GM13976 (cell line): ENCODE data around the gene UBR4.

Experiments used
- DNase-seq: peaks from one replicate; pipeline ENCODE4 v3.0.0; 2012; ENCODE audit warnings: low spot score
- in situ Hi-C: fragments of 300-500 bp; cut with MboI; formaldehyde crosslinking; loops from one replicate; pipeline ENCODE4 v1.12.0; 2022; ENCODE audit warnings: low sequenced_read_pairs, mixed read lengths, inconsistent platforms; ENCODE audit not compliant: unreplicated experiment
- TF ChIP-seq, protein P1 (sequence below): IDR thresholded peaks from 2 replicates; pipeline ENCODE4 v1.5.1; 2012; ENCODE audit warnings: borderline replicate concordance, mild to moderate bottlenecking; ENCODE audit not compliant: insufficient read depth; ENCODE audit errors: extremely low read depth, missing control alignments, control extremely low read depth

UBR4 gene

GRCh38 chr1:19113697-19114092 is 96.4 kb downstream of the UBR4 start:
- in situ Hi-C loops = no loop called here
- DNase-seq = peak; percentile 45
- TF ChIP-seq, protein P1, sequence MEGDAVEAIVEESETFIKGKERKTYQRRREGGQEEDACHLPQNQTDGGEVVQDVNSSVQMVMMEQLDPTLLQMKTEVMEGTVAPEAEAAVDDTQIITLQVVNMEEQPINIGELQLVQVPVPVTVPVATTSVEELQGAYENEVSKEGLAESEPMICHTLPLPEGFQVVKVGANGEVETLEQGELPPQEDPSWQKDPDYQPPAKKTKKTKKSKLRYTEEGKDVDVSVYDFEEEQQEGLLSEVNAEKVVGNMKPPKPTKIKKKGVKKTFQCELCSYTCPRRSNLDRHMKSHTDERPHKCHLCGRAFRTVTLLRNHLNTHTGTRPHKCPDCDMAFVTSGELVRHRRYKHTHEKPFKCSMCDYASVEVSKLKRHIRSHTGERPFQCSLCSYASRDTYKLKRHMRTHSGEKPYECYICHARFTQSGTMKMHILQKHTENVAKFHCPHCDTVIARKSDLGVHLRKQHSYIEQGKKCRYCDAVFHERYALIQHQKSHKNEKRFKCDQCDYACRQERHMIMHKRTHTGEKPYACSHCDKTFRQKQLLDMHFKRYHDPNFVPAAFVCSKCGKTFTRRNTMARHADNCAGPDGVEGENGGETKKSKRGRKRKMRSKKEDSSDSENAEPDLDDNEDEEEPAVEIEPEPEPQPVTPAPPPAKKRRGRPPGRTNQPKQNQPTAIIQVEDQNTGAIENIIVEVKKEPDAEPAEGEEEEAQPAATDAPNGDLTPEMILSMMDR = no peak

DNA sequence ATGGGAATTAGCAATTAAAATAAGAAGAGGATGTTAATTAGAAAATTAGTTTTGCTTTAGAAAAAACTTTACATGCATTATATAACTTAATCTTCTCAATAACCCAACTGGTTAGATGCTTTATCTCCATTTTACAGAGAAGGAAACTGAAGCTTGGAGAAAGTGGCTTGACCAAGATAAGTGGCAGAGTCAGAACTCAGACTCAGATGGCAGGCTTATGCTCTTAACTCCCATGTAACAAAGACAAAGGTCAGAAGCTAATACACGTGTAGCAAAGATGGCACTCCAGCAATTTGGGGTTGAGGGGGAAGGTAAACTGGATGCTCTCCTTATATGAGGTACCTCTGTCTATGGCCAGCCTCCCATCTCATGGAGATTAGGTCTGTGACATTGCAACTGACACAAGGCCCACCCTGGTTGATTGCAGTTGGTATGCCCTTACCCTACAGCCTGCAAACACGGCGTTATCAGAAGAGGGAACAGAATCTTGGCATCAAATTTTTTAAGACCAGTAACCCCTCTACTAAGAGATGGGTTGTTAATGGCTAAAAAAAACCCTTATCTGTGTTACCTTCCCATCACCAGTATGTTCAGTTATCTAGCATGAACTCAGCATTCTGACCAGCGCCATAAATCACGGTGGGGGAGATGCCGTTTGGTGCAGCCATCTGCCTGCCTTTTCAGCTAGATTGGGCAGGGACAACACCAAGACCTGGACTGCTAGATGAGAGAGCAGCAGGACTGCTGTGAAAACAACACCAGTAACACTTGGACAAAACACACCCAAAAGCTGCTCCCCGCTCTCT is 97.0 kb downstream of the UBR4 start:
- DNase-seq = no peak
- TF ChIP-seq, protein P1 = no peak
- in situ Hi-C loops = no loop called here

DNA sequence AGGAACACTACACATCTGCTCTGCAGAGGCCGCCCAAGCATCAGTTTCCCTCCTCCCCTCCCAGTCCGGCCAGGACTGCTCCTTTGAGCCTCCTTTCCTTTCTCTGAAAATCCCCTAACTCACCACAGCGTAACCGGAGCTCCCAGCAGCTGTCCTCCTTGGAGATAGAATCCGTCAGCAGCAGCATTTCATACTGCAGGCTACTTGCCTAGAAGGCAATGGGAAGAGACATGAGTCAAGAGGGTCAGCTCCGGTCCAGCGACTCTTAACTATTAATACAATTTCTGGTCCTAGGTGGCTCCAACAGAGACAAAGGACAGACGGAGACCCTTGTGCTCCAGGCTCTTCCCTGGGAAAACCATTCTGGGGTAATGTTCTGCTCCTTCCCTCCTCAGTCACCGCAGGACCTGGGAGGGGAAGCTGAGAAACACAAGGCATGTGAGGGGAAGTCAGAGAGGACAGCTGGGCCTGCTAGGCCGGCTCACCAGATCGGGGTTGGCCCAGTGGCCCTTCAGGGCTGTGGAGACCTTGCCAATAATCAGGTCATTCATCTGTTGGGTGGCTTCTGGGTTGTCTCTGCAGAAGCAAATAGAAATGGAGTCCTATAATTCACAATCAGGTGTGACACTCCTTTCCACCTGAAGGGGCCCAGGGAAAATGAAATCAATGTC is 99.7 kb downstream of the UBR4 start:
- in situ Hi-C loops = no loop called here
- TF ChIP-seq, protein P1 = no peak
- no peak for DNase-seq

GRCh38 chr1:19109545-19109944 is 100.5 kb downstream of the UBR4 start:
- in situ Hi-C loops = no loop called here
- TF ChIP-seq, protein P1 = no peak
- no peak for DNase-seq

GRCh38 chr1:19101244-19101643 is 108.8 kb downstream of the UBR4 start:
- TF ChIP-seq, protein P1 = no peak
- no peak for DNase-seq
- in situ Hi-C loops = no loop called here

DNA sequence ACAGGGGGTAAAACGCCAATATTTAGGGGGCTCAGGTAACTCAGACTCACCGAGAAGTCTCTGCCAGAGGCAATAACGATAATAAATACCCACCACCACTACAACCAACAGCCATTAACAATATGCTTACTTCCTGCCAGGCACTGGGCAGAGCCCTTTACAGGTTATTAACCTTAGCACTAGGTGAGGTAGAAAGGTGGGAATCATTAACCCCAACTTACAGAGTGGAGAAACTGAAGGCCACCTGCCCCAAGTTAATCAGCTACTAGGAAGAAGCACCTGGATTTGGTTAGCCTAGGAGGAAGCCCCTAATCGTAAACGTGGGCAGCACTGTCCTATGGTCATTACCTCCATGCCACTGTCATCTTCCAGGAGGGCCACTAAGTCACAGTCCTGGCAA is 110.0 kb downstream of the UBR4 start:
- TF ChIP-seq, protein P1 = no peak
- DNase-seq = no peak
- in situ Hi-C loops = no loop called here
